GM18867 (cell line): Measurements from ENCODE around the gene FAM47E.
"Not testable (repeated sequence)": the region's sequence is repeated elsewhere in the genome, so short reads cannot be mapped to it uniquely, and the experiment has no call there.

Experiments used
- ATAC-seq: cut with Tn5 transposase; IDR thresholded peaks from one replicate; pipeline ENCODE4 v1.9.1; 2021; ENCODE audit warnings: mild to moderate bottlenecking, moderate library complexity; ENCODE audit not compliant: unreplicated experiment

The FAM47E gene

DNA sequence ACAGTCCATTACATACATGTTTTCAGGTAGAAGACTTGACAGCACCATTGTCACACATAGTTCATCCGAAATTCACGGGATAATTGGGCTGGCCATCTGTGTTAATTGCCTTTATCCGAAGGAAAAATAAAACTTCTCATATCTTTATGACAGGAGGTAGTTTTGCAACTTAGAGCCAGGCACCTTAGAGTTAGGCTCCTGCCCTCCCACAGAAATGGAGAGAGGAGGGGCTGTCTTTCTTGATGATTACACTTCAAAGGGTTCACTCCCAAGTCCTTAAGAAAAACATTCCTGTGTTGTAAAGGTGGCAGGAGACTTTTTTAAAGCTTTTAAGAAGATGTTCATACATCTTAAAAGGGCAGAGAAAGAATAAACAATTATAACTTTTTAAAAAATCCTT is 27.4 kb upstream of the FAM47E start:
- ATAC-seq: no peak

DNA sequence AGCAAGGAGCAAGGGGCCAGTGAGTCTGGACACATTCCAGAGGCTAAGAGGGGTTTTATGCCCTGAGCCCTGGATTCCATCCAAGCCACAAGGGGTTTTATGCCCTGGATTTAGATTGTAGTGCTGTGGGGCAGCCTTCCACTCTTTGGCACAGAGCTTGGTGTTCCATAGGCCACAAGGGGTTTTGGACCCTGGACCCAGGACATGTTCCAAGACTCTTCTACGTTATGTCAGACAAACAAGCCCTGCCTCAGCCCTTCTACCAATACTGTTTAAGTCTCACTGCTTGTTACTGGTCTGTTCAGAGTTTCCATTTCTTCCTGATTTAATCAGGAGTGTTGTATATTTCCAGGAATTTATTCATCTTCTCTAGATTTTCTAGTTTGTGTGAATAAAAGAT is 25.1 kb upstream of the FAM47E start:
- ATAC-seq: no peak

DNA sequence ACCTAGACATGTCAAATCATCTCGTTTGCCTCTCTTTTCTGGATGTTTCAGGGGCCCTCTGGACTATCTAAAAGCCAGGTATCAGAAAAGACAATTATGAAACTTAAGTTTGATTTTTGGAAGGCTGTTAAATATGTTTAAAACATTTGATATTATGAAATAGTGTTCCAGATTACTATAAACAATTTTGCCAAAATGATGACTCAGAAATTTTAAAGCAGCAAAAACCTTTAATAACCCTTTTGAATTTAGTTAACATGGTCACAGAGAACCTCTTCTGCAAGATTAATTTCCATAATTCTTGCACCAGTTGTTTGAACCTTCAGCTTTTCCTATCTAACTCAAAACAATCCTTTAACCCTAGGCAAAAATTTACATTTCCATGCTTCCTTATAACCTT is 18.8 kb upstream of the FAM47E start:
- ATAC-seq: no peak

DNA sequence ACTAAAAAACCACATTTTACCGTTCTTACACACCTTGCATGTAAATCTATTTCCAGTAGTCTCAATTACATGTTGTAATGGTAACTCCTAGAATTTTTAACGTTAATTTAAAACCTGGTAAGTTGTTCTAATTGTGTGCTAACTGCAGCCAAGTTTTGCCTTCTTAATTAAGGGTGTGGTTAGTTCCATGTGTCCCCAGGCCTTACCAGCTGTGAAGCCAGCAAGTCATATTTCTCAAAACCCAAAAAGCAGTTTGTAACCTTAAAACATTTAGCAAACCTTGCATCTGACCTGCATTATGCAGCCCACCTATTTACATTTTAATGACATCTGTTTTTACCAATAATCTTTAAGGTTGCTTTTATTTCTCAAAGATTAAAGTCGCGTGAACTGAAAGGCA is 18.4 kb upstream of the FAM47E start:
- ATAC-seq: no peak

DNA sequence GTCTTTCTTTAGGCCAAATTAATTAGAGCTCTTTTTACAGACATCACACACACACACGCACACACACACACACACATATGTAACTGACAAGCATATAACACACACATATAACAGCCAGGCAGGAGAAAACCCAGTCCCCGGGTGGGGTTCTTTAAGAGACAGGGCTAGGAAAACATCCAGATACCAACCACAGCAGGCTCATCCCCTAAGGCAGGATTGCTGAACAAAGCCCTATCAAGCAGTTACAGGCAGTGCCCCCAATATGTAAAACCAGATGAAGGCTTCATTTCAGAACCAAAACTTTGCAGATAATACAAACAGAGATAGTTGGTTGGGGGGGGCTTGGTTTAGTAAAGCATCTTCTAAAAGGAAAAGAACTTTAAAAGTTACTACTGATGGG is 18.0 kb upstream of the FAM47E start:
- no peak for ATAC-seq

DNA sequence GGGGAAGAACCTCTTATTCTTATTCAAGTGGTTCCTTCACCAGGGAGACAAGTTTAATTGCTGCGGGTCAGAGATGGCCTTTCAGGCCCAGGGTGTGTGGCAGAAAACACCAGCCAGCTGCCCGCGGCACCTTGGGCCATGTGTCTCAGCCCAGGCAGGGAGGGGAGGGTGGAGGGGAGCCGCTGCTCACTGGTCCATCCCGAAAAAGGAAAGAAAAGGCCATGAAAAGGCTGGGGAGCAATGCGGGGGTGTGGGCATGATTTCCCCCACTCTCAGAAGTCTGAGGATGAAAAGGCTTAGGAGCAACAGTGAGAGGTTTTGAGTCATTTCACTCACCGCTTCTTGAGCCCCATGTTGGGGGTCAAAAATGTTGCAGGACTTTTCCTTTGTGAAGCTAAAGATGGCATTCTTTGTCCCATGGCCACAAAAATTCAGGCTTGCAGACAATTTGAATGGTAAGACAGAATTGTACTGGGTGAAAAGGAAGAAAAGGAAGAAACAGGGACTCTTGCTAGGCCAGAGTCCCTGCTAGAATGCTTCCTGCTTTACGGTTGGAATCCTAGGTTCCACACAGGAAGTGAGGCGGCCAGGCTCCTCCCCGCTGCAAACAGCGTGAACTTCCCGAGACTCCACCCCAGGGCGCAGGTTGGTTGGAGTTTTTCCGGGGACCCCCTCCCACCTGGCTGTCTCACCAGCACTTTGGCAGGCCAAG is 17.4 kb upstream of the FAM47E start:
- ATAC-seq: no peak

DNA sequence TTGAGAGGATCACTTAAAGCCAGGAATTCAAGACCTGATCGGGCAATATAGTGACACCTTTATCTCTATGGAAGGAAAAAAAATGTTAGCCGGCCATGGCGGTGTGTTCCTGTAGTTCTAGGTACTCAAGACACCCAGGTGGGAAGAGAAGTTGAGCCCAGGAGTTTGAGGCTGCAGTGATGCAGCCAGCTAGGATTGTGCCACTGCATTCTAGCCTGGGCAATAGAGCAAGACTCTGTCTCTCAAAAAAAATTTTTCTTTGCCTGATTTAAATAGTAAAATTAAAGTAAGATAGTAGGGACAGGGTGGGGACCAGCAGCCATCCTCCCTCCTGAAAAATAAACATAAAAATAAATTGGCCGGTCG is 16.9 kb upstream of the FAM47E start:
- no peak for ATAC-seq

DNA sequence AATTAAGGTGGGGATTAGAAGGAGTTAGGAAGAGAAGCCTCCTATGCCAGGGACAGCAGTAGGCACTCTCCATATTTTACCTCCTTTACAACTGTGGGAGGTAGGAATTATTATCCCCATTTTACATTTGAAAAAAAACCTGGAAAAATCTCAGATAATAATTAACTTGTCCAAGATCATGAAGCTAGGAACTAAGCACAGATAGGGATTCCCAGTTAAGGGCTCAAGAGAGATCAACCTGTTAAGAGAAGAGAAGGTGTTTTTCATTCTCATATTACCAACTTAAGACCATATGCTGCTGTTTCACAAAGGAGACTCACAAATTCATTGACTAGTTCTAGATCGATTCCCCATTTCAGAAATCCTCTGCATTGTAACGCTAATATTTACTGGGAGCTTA is 16.1 kb upstream of the FAM47E start:
- ATAC-seq: no peak

DNA sequence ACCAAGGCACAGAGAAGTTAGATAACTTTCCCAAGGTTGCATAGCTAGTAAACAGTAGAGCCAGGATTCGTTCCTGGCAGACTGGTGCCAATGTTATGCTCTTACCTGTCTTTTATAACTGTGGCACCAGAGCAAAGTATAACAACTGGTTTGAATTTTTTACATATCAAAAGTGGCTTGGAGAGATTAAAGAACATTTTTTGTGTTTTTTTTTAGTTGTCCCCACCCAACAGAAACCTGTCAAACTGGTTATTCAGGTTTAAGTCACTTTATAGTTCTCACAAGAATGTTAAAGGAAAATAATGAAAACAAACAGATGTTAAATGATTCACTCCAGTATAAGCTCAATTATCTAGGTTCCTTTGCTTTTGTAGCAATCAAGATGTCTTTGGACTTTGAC is 15.6 kb upstream of the FAM47E start:
- ATAC-seq: no peak

DNA sequence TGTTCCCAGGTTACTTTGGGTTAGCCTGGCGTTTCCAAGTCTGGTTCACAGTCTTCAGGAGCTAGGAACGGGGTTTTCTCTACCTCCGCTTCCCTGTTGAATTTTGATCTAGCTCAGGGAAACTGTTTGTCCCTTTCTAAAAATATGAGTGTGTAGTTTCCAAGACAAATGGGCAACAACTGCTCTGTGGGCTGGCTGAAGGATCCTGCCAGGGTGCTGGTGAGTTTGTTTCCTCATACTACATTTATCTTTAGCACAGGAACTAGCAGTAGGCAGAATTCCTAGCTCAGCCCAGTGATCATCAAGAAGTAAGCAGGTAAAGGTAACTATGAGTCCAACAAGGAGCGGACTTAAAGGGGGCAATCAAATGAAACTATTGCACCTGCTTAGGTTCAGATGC is 13.3 kb upstream of the FAM47E start:
- ATAC-seq: no peak

DNA sequence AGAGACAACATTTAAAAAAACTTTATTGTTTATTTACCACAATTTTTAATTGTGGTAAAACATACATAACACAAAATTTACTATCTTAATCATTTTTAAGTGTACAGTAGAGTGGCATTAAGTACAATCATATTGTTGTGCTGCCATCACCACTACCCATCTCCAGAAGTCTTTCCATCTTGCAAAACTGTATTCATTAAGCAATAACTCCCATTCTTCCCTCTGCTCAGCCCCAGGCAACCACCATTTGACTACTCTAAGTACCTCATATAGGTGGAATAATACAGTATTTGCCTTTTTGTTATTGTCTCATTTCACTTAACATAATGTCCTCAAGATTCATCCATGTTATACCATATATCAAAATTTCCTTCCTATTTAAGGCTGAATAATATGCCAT is 12.8 kb upstream of the FAM47E start:
- no peak for ATAC-seq

DNA sequence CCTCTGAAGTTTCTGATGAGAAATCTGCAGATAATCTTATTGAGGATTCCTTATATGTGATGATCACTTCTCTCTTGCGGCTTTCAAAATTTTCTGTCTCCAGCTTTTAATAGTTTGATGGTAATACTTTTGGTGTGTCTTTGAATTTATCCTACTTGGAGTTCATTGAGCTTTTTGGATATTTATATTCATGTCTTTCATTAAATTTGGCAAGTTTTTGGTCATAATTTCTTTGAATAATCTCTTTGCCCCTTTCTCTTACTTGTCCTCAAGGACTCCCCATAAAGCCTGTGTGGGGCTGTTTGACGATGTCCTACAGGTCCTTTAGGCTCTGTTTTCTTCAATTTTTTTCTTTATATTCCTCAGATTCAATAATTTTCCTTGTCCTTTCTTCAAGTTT is 11.3 kb upstream of the FAM47E start:
- no peak for ATAC-seq

DNA sequence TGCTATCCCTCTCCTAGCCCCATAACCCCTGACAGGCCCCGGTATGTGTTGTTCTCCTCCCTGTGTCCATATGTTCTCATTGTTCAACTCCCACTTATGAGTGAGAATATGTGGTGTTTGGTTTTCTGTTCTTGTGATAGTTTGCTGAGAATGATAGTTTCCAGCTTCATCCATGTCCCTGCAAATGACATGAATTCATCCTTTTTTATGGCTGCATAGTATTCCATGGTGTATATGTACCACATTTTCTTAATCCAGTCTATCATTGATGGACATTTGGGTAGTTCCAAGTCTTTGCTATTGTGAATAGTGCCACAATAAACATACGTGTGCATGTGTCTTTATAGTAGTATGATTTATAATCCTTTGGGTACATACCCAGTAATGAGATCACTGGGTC is 7.6 kb upstream of the FAM47E start:
- not testable (repeated sequence) for ATAC-seq

DNA sequence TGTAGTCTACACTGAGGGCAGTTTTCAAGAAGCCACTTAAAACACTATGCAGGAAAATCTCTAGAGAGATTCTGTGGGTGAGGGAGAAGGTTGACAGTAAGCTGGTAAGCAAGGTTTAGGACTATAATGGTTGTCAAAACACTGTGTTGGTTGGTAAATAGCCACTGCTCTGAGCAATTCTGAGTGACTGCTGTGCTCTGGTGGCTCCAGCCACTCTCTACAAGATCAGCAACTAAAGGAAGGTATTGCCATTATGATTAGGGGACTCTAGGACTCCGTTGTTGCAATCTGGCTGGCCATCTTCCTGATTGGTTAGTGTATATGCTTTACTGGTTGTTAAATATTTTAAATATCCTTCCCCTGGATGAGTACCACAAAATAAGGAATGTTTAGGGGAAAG is 5.5 kb upstream of the FAM47E start:
- ATAC-seq: no peak

DNA sequence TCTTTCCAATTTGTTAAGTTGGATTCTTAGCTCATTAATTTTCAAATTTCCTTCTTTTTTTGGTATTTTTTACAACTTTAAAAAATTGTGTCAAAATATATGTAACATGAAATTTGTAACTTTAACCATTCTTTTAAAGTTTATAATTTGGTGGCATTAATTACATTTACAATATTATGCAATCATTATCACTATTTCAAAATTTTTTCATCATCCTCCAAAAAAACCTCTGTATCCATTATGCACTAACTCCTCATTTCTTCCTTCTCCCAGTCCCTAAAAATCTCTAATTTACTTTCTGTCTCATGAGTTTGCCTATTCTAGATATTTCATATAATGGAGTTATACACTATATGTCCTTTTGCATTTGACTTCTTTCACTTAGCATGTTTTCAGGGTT is 4.7 kb upstream of the FAM47E start:
- no peak for ATAC-seq

DNA sequence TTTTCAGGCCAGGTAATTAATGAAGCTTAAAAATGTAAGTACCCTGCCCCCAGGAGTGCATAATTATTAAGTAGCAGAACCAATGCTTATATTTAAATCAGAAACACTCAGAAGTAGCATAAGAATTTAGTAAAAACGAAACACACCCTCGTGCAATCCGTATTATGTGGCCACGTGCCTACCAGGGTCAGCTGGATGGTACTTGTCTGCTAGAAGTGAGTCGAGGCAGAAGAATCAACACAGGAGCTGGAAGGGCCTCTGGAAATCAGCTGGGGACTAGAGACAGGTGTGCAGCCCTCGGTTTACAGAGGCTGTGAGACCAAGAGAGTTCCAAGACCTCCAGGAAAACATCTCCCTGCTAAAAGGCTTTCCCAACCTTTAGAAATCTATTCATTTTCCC is 559 bp upstream of the FAM47E start:
- no peak for ATAC-seq

DNA sequence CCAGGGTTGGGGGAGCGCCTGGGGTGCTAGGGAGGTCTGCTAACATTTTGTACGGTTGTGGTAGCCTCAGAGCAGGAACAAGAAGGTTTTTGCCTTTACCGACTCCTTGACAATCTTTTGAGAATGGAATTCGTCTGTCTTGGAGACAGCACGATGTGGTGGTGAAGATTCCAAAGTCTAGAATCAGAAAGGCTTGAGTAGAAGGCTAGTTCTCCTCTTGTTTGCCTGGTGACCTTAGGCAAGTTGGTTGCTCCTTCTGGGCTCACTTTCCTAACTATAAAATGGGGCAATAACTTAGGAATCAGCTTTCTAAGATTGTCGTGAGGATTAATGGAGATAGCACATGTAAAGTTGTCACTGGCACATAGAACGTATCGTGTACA is 741 bp downstream of the FAM47E start:
- no peak for ATAC-seq

DNA sequence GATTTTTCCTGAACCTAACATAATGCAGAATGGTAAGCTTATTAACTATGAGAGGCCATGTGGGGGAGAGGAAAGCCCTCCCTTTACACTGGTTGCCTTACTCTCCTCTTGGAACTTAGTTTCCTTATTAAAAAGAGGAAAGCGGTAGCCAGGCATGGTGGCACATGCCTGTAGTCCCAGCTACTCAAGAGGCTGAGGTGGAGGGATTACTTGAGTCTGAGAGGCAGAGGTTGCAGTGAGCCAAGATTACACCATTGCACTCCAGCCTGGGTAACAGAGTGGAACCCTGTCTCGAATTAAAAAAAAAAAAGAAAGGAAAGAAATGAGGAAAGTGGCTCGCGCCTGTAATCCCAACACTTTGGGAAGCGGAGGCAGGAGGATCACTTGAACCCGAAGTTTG is 2.0 kb downstream of the FAM47E start:
- ATAC-seq: no peak

DNA sequence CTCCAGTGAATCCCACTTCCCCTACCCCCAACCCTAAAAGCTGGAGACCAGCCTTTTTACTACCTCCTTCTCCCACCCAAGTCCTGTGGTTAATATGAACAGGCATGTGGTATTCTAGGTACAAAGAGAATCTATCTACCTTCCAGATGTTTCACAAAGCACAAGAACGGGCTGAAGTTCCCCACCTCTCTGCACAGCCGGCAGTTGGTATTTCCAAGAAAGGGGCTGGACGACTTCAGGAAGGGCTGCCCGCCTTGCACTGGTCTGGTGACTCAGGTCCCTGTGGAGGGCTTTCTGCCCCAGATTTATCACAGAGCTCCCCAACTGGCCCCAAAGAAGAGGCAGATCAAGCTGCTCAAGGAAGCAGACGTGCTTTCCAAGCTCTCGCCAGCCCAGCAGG is 4.5 kb downstream of the FAM47E start:
- no peak for ATAC-seq

DNA sequence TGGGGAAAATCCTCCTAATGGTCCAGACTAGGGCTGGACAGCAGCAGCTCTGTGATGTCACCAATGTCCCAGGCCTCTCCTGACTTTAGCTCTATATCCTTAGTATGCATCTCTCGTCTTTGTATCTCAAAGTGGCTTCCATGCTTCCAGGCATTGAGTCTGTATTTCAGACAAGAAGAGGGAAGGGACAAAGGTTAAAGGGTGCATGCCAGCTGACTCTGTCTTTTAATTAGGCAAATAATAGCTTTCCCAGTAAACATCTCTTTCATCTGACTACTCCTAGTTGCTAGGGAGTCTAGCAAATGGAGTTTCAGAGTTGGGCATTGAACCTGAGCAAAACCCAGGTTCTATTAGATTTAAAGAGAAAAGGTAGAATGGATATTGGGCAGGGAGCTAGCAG is 5.4 kb downstream of the FAM47E start:
- no peak for ATAC-seq

DNA sequence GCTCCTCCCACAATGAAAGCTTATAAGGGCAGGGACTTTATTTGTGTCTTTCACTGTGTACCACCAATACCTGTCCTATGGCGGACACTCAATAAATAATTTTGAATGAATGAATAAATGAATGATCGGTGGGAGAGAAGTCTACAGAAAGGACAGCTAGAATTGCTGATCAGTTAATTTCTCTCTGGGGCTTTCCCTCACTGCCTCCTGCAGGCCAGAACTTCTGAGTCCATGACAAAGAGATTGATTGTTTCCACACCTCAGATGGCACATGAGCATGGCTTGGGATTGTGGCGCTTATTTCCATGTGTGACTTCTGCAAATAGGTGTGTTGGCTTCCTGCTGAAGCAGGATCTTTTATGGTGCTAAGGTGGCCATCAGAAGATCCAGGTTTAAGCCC is 6.3 kb downstream of the FAM47E start:
- no peak for ATAC-seq

DNA sequence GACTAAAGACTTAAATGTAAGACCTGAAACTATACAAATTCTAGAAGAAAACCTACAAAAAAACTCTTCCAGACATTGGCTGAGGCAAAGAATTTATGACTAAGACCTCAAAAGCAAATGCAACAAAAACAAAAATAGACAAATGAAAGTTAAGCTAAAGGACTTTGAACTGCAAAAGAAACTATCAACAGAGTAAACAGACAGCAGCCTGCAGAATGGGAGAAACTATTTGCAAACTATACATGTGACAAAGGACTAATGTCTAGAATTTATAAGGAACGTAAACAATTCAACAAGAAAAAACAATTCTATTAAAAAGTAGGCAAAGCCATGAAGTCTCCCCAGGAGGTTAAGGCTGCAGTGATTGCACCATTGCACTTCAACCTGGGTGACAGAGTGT is 9.1 kb downstream of the FAM47E start:
- ATAC-seq: no peak

DNA sequence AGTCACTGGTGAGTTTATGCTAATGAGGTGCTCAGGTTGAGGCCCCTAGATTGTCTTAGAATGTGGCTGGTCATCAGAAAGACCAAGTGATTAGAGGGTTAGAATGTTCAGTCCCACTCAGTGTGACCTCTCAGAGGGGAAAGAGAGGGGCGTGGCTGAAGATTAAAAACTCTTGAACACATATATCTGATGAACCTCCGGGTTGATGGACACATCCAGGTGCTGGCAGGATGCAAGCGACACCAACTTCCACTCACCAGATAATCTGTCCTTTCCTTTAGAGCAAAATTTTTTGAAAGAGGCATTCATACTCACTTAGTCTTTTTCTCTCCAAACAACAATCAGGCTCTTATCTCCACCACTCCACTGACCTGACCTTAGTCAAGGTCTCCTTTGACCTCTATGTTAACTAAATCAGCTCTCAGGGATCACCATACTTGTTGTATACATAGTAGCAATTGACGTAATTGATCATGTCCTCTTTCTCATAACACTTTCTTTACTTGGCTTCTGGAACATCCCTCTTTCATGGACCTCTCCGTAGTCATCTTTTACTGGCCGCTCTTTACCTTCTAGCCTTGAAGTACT is 14.2 kb downstream of the FAM47E start:
- no peak for ATAC-seq
